ENCODE results near the gene ERICH2. TPM values are rescaled to one million over a fixed set of nuclear protein-coding genes. Genes with fewer than 3 reads are reported as not detected.

The ERICH2 gene
- total RNA-seq, 1 experiment from 2014 or later = 1.1 TPM

DNA sequence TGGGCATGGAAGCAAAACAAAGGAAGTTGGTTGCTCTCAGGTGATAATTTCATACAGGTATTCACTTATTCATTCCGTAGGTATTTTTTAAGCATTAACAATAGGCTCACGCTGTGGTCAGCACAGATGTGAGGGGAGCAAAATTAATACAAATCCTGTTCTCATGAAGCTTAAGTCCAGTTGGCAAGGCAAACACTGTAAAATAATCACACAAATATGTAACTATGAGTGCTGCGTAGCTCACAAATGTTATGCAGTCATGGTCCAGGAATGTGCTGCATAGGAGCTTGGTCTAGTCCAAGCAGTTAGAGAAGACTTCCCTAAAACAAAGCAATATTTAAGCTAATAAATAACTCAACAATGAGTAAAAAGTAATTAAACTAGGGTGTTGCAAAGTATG lies 31.1 kb upstream of the ERICH2 start:
- DNase-seq (ENCODE audit: low spot score) = no peak
- ChIA-PET POLR2A (no interaction called here), CTCF (interaction anchor here (0.8 to 0.9 kb wide), 2 partner anchors 71 to 75 kb away, joined by 4 read pairs; no protein-coding TSS in a partner anchor)
- no peak for ATAC-seq
- Mint-ChIP-seq H3K36me3 (peaks cover 5% of the 10 kb centered on the region), H3K4me3 (no peak overlapping the region), H3K27me3 (ENCODE audit: low read depth) (peaks cover 3% of the 10 kb centered on the region; the same call in 1 of the 2 replicates), H3K9me3 (peaks cover 19% of the 10 kb centered on the region), H3K4me1 (peaks cover 5% of the 10 kb centered on the region), H3K27ac (no peak overlapping the region)
- no peak for TF ChIP-seq OVOL2 (CRISPR knock-in tag; IDR thresholded peaks at IDR 0.05; ENCODE audit: borderline replicate concordance)
- TF ChIP-seq, protein P1, sequence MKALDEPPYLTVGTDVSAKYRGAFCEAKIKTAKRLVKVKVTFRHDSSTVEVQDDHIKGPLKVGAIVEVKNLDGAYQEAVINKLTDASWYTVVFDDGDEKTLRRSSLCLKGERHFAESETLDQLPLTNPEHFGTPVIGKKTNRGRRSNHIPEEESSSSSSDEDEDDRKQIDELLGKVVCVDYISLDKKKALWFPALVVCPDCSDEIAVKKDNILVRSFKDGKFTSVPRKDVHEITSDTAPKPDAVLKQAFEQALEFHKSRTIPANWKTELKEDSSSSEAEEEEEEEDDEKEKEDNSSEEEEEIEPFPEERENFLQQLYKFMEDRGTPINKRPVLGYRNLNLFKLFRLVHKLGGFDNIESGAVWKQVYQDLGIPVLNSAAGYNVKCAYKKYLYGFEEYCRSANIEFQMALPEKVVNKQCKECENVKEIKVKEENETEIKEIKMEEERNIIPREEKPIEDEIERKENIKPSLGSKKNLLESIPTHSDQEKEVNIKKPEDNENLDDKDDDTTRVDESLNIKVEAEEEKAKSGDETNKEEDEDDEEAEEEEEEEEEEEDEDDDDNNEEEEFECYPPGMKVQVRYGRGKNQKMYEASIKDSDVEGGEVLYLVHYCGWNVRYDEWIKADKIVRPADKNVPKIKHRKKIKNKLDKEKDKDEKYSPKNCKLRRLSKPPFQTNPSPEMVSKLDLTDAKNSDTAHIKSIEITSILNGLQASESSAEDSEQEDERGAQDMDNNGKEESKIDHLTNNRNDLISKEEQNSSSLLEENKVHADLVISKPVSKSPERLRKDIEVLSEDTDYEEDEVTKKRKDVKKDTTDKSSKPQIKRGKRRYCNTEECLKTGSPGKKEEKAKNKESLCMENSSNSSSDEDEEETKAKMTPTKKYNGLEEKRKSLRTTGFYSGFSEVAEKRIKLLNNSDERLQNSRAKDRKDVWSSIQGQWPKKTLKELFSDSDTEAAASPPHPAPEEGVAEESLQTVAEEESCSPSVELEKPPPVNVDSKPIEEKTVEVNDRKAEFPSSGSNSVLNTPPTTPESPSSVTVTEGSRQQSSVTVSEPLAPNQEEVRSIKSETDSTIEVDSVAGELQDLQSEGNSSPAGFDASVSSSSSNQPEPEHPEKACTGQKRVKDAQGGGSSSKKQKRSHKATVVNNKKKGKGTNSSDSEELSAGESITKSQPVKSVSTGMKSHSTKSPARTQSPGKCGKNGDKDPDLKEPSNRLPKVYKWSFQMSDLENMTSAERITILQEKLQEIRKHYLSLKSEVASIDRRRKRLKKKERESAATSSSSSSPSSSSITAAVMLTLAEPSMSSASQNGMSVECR (CRISPR knock-in tag; IDR thresholded peaks at IDR 0.05; ENCODE audit: borderline replicate concordance) = no peak
- no peak for TF ChIP-seq TP53 (CRISPR knock-in tag; IDR thresholded peaks at IDR 0.05)
- no peak for TF ChIP-seq GABPB1 (CRISPR knock-in tag; IDR thresholded peaks at IDR 0.05)
- no peak for TF ChIP-seq RELA (CRISPR knock-in tag; IDR thresholded peaks at IDR 0.05; ENCODE audit: borderline replicate concordance)
- TF ChIP-seq GTF2I (CRISPR knock-in tag; conservative IDR thresholded peaks at IDR 0.05) = no peak
- no peak for TF ChIP-seq NR3C1 (CRISPR knock-in tag; conservative IDR thresholded peaks at IDR 0.05; ENCODE audit: low read depth)
- TF ChIP-seq NR1H2 (CRISPR knock-in tag; IDR thresholded peaks at IDR 0.05) = no peak
- TF ChIP-seq CREB1 (CRISPR knock-in tag; IDR thresholded peaks at IDR 0.05) = no peak
- no peak for TF ChIP-seq MAX (CRISPR knock-in tag; IDR thresholded peaks at IDR 0.05)
- TF ChIP-seq TCF7 (CRISPR knock-in tag; IDR thresholded peaks at IDR 0.05; ENCODE audit: low read depth) = no peak
- no peak for TF ChIP-seq KAT7 (CRISPR knock-in tag; IDR thresholded peaks at IDR 0.05; ENCODE audit: borderline replicate concordance)
- no peak for TF ChIP-seq ELF4 (CRISPR knock-in tag; IDR thresholded peaks at IDR 0.05; ENCODE audit: low read depth)
- no peak for TF ChIP-seq ESRRA (CRISPR knock-in tag; IDR thresholded peaks at IDR 0.05; ENCODE audit: borderline replicate concordance)
- no peak for TF ChIP-seq MLX (CRISPR knock-in tag; IDR thresholded peaks at IDR 0.05)
- no peak for TF ChIP-seq SMAD4 (CRISPR knock-in tag; IDR thresholded peaks at IDR 0.05)
- TF ChIP-seq AFF4 (CRISPR knock-in tag; IDR thresholded peaks at IDR 0.05; ENCODE audit: borderline replicate concordance) = no peak
- no peak for TF ChIP-seq MYBL2 (CRISPR knock-in tag; IDR thresholded peaks at IDR 0.05)
- TF ChIP-seq ZBTB21 (CRISPR knock-in tag; IDR thresholded peaks at IDR 0.05; ENCODE audit: borderline replicate concordance) = no peak
- TF ChIP-seq CREM (CRISPR knock-in tag; IDR thresholded peaks at IDR 0.05) = no peak

Data from WTC11 (cell line).